ENCODE data around the gene CSTF2.

DNA sequence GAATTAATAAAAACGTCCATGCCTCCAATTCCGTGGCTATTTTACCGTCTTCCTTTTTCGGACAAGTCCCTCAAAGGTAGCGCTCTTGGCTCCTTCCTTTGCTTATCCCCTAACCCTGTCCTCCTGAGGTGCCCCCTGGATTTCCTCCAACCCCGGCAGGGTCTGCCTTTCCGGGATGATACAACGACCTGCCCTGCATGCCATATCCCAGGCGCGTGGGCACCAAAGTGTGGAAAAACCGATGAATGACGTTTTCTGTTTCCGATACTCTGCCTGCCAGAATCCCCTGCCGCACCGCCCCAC is 706 bp upstream of the CSTF2 start:
- TF ChIP-seq REST (IDR thresholded peaks at IDR 0.05) (no peak), MAFK (IDR thresholded peaks at IDR 0.05; ENCODE audit: partially characterized antibody) (no peak), MAX (IDR thresholded peaks at IDR 0.05) (no peak)
